SK-N-SH treated with all-trans-retinoic acid at 6 μM for 48 hours (cell line): ENCODE data around the gene PLA2G3.

Experiments used
- OSR1 ChIP-seq: fragments of 250-450 bp; sonication (Bioruptor Pico); IDR thresholded peaks from 2 replicates; pipeline ENCODE4 v1.8.0; 2022; ENCODE audit warnings: moderate library complexity, mild to moderate bottlenecking, inconsistent platforms
- PATZ1 ChIP-seq: fragments of 250-450 bp; sonication (Bioruptor Pico); IDR thresholded peaks from 2 replicates; pipeline ENCODE4 v1.8.0; 2020; ENCODE audit warnings: mild to moderate bottlenecking, moderate library complexity, borderline replicate concordance
- TCF4 ChIP-seq: fragments of 250-450 bp; sonication (Bioruptor Pico); IDR thresholded peaks from 2 replicates; pipeline ENCODE4 v1.8.0; 2021; ENCODE audit warnings: mild to moderate bottlenecking, moderate library complexity, borderline replicate concordance
- TOX ChIP-seq: fragments of 250-450 bp; sonication (Bioruptor Pico); IDR thresholded peaks from 2 replicates; pipeline ENCODE4 v1.8.0; 2021; ENCODE audit warnings: mild to moderate bottlenecking, moderate library complexity, borderline replicate concordance
- ZC3H10 ChIP-seq: fragments of 250-450 bp; sonication (Bioruptor Pico); IDR thresholded peaks from 2 replicates; pipeline ENCODE4 v1.5.1; 2021; ENCODE audit warnings: mild to moderate bottlenecking, moderate library complexity
- ZFP3 ChIP-seq: fragments of 250-450 bp; sonication (Bioruptor Pico); IDR thresholded peaks from 2 replicates; pipeline ENCODE4 v1.5.0; 2020; ENCODE audit warnings: mild to moderate bottlenecking, moderate library complexity
- ZFP30 ChIP-seq: fragments of 450-650 bp; formaldehyde crosslinking; IDR thresholded peaks from 2 replicates; pipeline ENCODE4 v1.5.0; 2022; ENCODE audit warnings: mild to moderate bottlenecking, moderate library complexity
- ZNF70 ChIP-seq: fragments of 450-650 bp; formaldehyde crosslinking; IDR thresholded peaks from 2 replicates; pipeline ENCODE4 v1.5.0; 2020; ENCODE audit warnings: mild to moderate bottlenecking, moderate library complexity

GRCh38 chr22:31124811-31125465 is 15.4 kb downstream of the PLA2G3 start:
- TF ChIP-seq ZNF70 (CRISPR knock-in tag), result no peak
- TF ChIP-seq OSR1 (CRISPR knock-in tag), result no peak
- TF ChIP-seq ZC3H10 (CRISPR knock-in tag), result no peak
- no peak for TF ChIP-seq PATZ1 (CRISPR knock-in tag)
- TF ChIP-seq ZFP3 (CRISPR knock-in tag), result no peak
- TF ChIP-seq ZFP30, result no peak
- TF ChIP-seq TCF4 (CRISPR knock-in tag), result no peak
- TF ChIP-seq TOX, result no peak
